GM12874 (cell line): ENCODE measurements around the gene FAM83E.

Source experiments
- CTCF ChIP-seq: IDR thresholded peaks from 2 replicates; pipeline ENCODE4 v1.5.1; 2011; ENCODE audit warnings: low read depth, mild to moderate bottlenecking, control low read depth, low read length, moderate library complexity; ENCODE audit not compliant: insufficient read depth

Gene FAM83E

GRCh38 chr19:48596679-48597465 lies 18.0 kb downstream of the FAM83E start:
- no peak for TF ChIP-seq CTCF

GRCh38 chr19:48596237-48596636 lies 18.6 kb downstream of the FAM83E start:
- TF ChIP-seq CTCF = no peak

GRCh38 chr19:48595833-48596232 lies 19.0 kb downstream of the FAM83E start:
- no peak for TF ChIP-seq CTCF

DNA sequence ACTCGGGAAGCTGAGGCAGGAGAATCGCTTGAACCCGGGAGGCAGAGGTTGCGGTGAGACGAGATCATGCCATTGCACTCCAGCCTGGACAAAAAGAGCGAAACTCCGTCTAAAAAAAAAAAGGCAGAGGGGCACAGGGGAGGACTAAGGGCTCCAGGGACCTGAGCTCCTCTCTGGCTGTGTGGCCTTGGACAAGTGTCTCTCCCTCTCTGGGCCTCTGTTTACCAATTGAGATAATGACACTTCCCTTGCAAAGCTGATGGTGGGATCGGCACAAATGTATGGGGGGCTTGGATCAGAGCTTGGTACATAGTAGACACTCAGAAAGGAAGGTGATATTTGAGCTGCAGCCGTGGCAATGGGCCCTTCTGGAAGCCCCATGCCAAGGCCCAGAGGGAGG lies 19.7 kb downstream of the FAM83E start:
- no peak for TF ChIP-seq CTCF

GRCh38 chr19:48591021-48591420 lies 23.9 kb downstream of the FAM83E start:
- TF ChIP-seq CTCF = no peak

- peak; percentile 98 for TF ChIP-seq CTCF
Observed at GRCh38 chr19:48588670-48589401, 26.0 kb downstream of the FAM83E start.

DNA sequence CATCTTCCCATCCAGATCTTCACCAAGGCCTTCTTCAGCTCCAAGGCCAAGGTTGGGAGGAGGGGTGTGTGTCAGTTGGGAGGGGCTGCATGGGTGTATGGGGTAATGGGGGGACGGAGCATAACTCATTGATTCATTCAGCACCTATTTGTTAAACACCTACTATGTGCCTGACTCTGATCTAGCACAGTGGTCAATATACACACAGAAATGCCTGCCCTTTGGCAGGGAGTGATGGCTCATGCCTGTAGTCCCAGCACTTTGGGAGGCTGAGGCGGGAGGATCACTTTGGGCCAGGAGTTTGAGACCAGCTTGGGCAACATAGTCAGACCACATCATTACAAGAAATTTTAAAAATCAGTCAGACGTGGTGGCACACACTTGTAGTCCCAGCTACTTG lies 27.5 kb downstream of the FAM83E start:
- TF ChIP-seq CTCF = no peak
